Adrenal gland (tissue), 12 donors: ENCODE data around the gene DTD1. TPM values are rescaled to one million over a fixed set of nuclear protein-coding genes. Genes with fewer than 3 reads are reported as not detected.
A peak's percentile ranks its signal among the peaks of the same experiment; 100 is the strongest.

Experiments
- DNase-seq, 7 donors: peaks; one replicate each; pipeline ENCODE4 v3.0.0-alpha.2; 2019 to 2020
- H3K27ac ChIP-seq, 5 donors: fragments of 200-600 bp; sonication (generic) in 4 of 5; 1 replicate in 3 of 5; 2 replicates in 2 of 5; pipeline versions ENCODE4 v1.5.1 to v1.8.0; 2016 to 2020; ENCODE audit warnings: mild to moderate bottlenecking in 1 of 5
- H3K27me3 ChIP-seq: fragments of 200-600 bp; 2 replicates; pipeline ENCODE4 v1.8.0; 2021
- H3K36me3 ChIP-seq, 2 donors: fragments of 200-600 bp; replicated peaks in 1 of 2; 1 replicate in 1 of 2; 2 replicates in 1 of 2; pipeline versions ENCODE4 v1.5.1 to v1.8.0; 2018 to 2022
- H3K4me1 ChIP-seq, 2 donors: fragments of 200-600 bp; replicated peaks in 1 of 2; 1 replicate in 1 of 2; 2 replicates in 1 of 2; pipeline versions ENCODE4 v1.5.1 to v1.8.0; 2018 to 2021
- H3K4me3 ChIP-seq, 4 donors: fragments of 200-600 bp; sonication (generic) in 3 of 4; one replicate each; pipeline ENCODE4 v1.5.1; 2016 to 2018
- H3K9me3 ChIP-seq, 3 donors: fragments of 200-600 bp; sonication (generic) in 1 of 3; replicated peaks in 1 of 3; 1 replicate in 2 of 3; 2 replicates in 1 of 3; pipeline versions ENCODE4 v1.5.1 to v1.8.0; 2016 to 2021
- POLR2A ChIP-seq, 2 donors: fragments of 450-650 bp; IDR thresholded peaks; one replicate each; pipeline ENCODE4 v1.6.1; 2017; ENCODE audit warnings: antibody characterized with exemption in 2 of 2, mild to moderate bottlenecking in 2 of 2, moderate library complexity in 1 of 2
- WGBS, 4 donors: extraction: QIAGEN DNeasy Blood & Tissue Kit in 2 of 4; methylation state at CpG; one replicate each; pipeline versions ENCODE4 v1.1.5 to v1.1.7; 2013 to 2017; 5-methylcytosine and 5-hydroxymethylcytosine counted together
- intact Hi-C, 2 donors: fragments of 100-400 bp; cut with DNase I; formaldehyde crosslinking; loops; one replicate each; pipeline versions ENCODE4 v1.14.1 to v1.15.0; 2022 to 2023
- polyA plus RNA-seq, 3 donors: library from polyadenylated mRNA; stranded (reverse); fragments of 200-250 nt in 2 of 3; fragments of 350-450 nt in 1 of 3; fragmentation: Illumina TruSeq in 1 of 3; extraction: RNeasy Lipid Tissue Mini Kit (QIAGEN cat#74804) in 1 of 3; gene quantifications; one replicate each; pipeline ENCODE4 v1.2.3, GENCODE V29; 2013 to 2014
- total RNA-seq, 9 donors: library from RNA; depleted of rRNA in 4 of 9; stranded (reverse); fragments of >200 nt in 4 of 9; fragments of 120-200 nt in 1 of 9; fragmentation: NEBNext Ultra II Directional in 1 of 9; extraction: Animal tissue kit (Norgen Biotek cat#: 25700) in 1 of 9; gene quantifications; one replicate each; pipeline versions ENCODE4 v1.1.0 to v1.2.4, GENCODE V29; 2013 to 2023
- TF ChIP-seq, protein P1 (sequence below), 6 experiments: fragments of 450-650 bp in 4 of 6; fragments of 200-600 bp in 2 of 6; sonication (generic) in 1 of 6; IDR thresholded peaks; 1 replicate in 5 of 6; 2 replicates in 1 of 6; pipeline versions ENCODE4 v1.5.1 to v1.8.0; 2016 to 2021; ENCODE audit warnings: antibody characterized with exemption in 6 of 6, mild to moderate bottlenecking in 2 of 6, moderate library complexity in 1 of 6
- donor health status: healthy with polysubstance abuse.
- donor health status: Bipolar disorder and iron deficiency.
- donor health status: DM: yes; HTN: yes; CAD: no.
- donor health status: DM: no; HTN: no; CAD: no.
- donor health status: DM: no; HTN: no; CAD: no.
- donor health status: DM: yes; HTN: yes; CAD: no.

DTD1 gene
- total and polyA plus RNA-seq, 12 donors = 9.5 to 38.9 (median 32.9) TPM

DNA sequence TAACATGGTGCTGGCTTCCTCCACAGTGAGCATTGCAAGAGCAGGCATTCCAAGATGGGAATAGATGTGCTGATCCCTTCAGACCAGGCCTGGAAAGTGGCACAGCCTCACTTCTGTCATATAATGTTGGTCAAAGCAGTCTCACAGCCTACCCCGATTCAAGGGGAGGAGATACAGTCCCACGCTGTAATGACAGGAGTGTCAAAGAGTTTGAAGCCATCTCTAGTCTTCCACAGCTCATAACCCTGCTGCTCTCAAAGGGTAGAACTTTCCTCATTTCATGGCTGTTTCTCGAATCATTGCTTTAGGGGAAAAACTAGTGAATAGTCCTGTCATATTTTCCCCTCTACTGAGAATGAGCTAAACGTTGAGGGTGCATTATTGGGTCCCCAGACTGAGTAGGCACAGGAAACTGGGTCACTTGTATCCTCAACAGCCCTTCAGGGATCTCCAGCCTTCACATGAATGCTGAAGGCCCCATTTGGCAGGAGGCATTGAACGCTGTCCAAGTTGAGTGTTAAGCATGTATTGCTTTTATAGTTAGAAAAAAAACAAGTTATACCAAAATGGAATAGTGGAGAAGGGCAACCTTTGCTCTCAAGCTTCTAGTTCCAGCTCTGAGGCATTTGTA lies 27.3 kb downstream of the DTD1 start:
- H3K9me3 ChIP-seq = no peaks in the 10 kb centered on the region
- TF ChIP-seq POLR2A (IDR thresholded peaks at IDR 0.05) = no peak
- TF ChIP-seq, protein P1, sequence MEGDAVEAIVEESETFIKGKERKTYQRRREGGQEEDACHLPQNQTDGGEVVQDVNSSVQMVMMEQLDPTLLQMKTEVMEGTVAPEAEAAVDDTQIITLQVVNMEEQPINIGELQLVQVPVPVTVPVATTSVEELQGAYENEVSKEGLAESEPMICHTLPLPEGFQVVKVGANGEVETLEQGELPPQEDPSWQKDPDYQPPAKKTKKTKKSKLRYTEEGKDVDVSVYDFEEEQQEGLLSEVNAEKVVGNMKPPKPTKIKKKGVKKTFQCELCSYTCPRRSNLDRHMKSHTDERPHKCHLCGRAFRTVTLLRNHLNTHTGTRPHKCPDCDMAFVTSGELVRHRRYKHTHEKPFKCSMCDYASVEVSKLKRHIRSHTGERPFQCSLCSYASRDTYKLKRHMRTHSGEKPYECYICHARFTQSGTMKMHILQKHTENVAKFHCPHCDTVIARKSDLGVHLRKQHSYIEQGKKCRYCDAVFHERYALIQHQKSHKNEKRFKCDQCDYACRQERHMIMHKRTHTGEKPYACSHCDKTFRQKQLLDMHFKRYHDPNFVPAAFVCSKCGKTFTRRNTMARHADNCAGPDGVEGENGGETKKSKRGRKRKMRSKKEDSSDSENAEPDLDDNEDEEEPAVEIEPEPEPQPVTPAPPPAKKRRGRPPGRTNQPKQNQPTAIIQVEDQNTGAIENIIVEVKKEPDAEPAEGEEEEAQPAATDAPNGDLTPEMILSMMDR (IDR thresholded peaks at IDR 0.05) = no peak
- H3K4me1 ChIP-seq = peaks cover 0 to 5% of the 10 kb centered on the region in 2 donors
- H3K36me3 ChIP-seq = no peaks in the 10 kb centered on the region
- peak in 3 of 7 donors; percentile 31 to 55 (median 37) for DNase-seq
- intact Hi-C loops = no loop called here
- peak overlapping the region in 1 of 5 donors; percentile 18 for H3K27ac ChIP-seq
- no peaks in the 10 kb centered on the region for H3K27me3 ChIP-seq
- H3K4me3 ChIP-seq = no peak overlapping the region
- WGBS, 4 donors = 48 to 73% (median 64%) methylated on average over 5 of the region's 5 CpGs

DNA sequence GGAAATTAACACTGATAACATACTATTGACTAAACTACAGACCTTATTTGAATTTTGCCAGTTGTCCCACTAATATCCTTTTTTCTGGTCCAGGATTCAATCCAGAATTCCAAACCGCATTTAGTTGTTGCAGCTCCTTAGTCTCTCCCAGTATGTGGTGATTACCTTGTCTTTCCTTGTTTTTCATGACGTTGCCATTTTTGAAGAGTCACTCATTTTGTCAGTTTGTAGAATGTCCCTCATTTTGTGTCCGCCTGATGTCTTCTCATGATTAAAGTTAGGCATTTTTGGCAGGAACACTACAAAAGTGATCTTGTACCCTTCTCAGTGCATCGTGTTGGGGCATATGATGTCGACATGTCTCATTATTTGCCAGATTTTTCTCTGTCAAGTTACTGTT lies 33.1 kb downstream of the DTD1 start:
- DNase-seq = no peak
- Histone ChIP-seq H3K36me3 (no peaks in the 10 kb centered on the region), H3K27me3 (no peaks in the 10 kb centered on the region), H3K9me3 (no peaks in the 10 kb centered on the region), H3K4me3 (no peak overlapping the region), H3K4me1 (no peaks in the 10 kb centered on the region), H3K27ac (no peak overlapping the region)
- no peak for TF ChIP-seq POLR2A (IDR thresholded peaks at IDR 0.05)
- 88 to 96% (median 93%) methylated on average over 5 of the region's 5 CpGs for WGBS, 4 donors
- intact Hi-C loops = no loop called here

DNA sequence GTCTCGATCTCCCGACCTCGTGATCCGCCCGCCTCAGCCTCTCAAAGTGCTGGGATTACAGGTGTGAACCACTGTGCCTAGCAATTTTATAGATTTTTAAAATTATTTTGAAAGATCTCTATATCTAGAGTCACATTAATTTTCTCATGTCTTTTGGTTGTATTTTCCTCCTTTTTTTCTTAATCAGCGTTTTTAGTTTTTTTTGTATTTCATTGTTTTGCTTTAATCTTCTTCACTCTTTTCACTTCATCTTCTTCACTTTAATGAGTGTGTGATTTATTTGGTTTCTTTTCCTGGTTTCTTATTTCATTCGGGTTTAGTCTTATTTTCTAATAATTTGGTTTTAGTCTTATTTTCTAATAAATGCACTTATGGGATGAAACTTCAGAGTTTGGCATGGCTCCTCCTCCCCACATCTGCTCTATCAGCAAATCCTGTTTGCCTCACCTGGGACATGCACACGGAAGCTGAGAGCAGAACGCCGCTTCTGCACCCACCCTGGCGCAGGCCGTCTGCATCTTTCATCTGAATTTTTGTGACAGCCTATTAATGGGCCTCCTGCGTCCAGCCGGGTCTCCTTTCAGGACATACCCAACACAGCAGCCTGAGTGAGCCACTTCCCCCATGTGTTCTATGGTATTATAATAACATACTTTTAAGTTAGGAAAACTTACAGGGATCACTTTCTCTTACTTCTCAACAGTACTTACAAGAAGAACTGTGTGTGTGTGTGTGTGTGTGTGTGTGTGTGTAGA lies 35.5 kb downstream of the DTD1 start:
- DNase-seq = no peak
- WGBS, 4 donors = 84 to 90% (median 88%) methylated on average over 14 of the region's 14 CpGs
- Histone ChIP-seq H3K36me3 (no peaks in the 10 kb centered on the region), H3K27me3 (no peaks in the 10 kb centered on the region), H3K4me3 (no peak overlapping the region), H3K27ac (no peak overlapping the region), H3K9me3 (no peaks in the 10 kb centered on the region), H3K4me1 (no peaks in the 10 kb centered on the region)
- no peak for TF ChIP-seq POLR2A (IDR thresholded peaks at IDR 0.05)
- TF ChIP-seq, protein P1 (IDR thresholded peaks at IDR 0.05) = no peak
- intact Hi-C loops = no loop called here

DNA sequence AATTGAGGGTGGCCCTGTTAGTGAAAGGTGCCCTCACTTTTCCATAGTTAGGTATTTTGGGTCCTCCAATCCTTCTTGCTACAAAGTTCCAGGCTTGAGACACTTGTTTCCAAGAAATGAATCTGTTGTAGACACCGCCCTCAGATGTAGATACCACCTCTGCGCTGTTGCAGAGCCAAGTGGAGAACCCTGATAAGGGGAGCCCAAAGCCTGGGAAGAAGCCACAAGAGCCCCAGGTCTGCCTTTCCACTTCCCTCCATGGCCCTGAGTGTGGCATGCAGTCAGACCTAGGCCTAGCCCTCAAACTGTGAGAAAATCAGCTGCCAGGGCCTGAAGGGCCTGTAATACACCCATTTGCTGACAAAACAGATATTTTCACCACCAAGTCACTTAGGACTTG lies 37.1 kb downstream of the DTD1 start:
- no peak overlapping the region for H3K27ac ChIP-seq
- WGBS, 4 donors = 72 to 98% (median 75%) methylated on average over 2 of the region's 2 CpGs
- no peak for DNase-seq
- no peaks in the 10 kb centered on the region for H3K36me3 ChIP-seq
- no peaks in the 10 kb centered on the region for H3K4me1 ChIP-seq
- no peak overlapping the region for H3K4me3 ChIP-seq
- intact Hi-C loops = no loop called here
- no peaks in the 10 kb centered on the region for H3K9me3 ChIP-seq
- TF ChIP-seq POLR2A (IDR thresholded peaks at IDR 0.05) = no peak
- TF ChIP-seq, protein P1 (IDR thresholded peaks at IDR 0.05) = no peak
- H3K27me3 ChIP-seq = no peaks in the 10 kb centered on the region
